Measurements from ENCODE around the gene EMILIN3. TPM values are rescaled to one million over a fixed set of nuclear protein-coding genes. Genes with fewer than 3 reads are reported as not detected.

Gene EMILIN3
- total and polyA plus RNA-seq, 12 donors = 0.42 to 4.1 (median 1.7) TPM

- Histone ChIP-seq H3K27me3 (no peaks in the 10 kb centered on the region), H3K4me3 (no peak overlapping the region), H3K27ac (no peak overlapping the region), H3K4me1 (replicated peaks in 1 of 2) (peaks cover 0 to 11% of the 10 kb centered on the region in 2 donors), H3K36me3 (replicated peaks in 1 of 2) (no peaks in the 10 kb centered on the region), H3K9me3 (replicated peaks in 1 of 3) (no peaks in the 10 kb centered on the region)
- TF ChIP-seq POLR2A (IDR thresholded peaks at IDR 0.05) (no peak), CTCF (IDR thresholded peaks at IDR 0.05) (no peak)
- 74 to 85% (median 80%) methylated on average over 9 to 12 of the region's 12 CpGs for WGBS, 4 donors
- intact Hi-C loops (cut with DNase I) = no loop called here
- no peak for DNase-seq
These were observed 14.1 kb upstream of the EMILIN3 start for GRCh38 chr20:41380551-41381193.

GRCh38 chr20:41379551-41379950 is 12.9 kb upstream of the EMILIN3 start:
- H3K27ac ChIP-seq = no peak overlapping the region
- WGBS, 4 donors = 71 to 81% (median 73%) methylated on average over 2 of the region's 2 CpGs
- H3K9me3 ChIP-seq (replicated peaks in 1 of 3) = no peaks in the 10 kb centered on the region
- TF ChIP-seq CTCF (IDR thresholded peaks at IDR 0.05) = no peak
- TF ChIP-seq POLR2A (IDR thresholded peaks at IDR 0.05) = no peak
- no peaks in the 10 kb centered on the region for H3K27me3 ChIP-seq
- H3K36me3 ChIP-seq (replicated peaks in 1 of 2) = no peaks in the 10 kb centered on the region
- H3K4me1 ChIP-seq (replicated peaks in 1 of 2) = peaks cover 0 to 11% of the 10 kb centered on the region in 2 donors
- H3K4me3 ChIP-seq = no peak overlapping the region
- intact Hi-C loops (cut with DNase I) = no loop called here
- no peak for DNase-seq

GRCh38 chr20:41377275-41377674 is 10.7 kb upstream of the EMILIN3 start:
- intact Hi-C loops (cut with DNase I) = no loop called here
- 67 to 74% (median 69%) methylated on average over 6 of the region's 6 CpGs for WGBS, 4 donors
- TF ChIP-seq CTCF (IDR thresholded peaks at IDR 0.05) (no peak), POLR2A (IDR thresholded peaks at IDR 0.05) (no peak)
- no peak for DNase-seq
- Histone ChIP-seq H3K9me3 (replicated peaks in 1 of 3) (no peaks in the 10 kb centered on the region), H3K27ac (no peak overlapping the region), H3K4me1 (replicated peaks in 1 of 2) (peaks cover 0 to 4% of the 10 kb centered on the region in 2 donors), H3K27me3 (no peaks in the 10 kb centered on the region), H3K4me3 (no peak overlapping the region), H3K36me3 (replicated peaks in 1 of 2) (no peaks in the 10 kb centered on the region)

- no peaks in the 10 kb centered on the region for H3K4me1 ChIP-seq (replicated peaks in 1 of 2)
- intact Hi-C loops (cut with DNase I) = no loop called here
- TF ChIP-seq POLR2A (IDR thresholded peaks at IDR 0.05) (no peak), CTCF (IDR thresholded peaks at IDR 0.05) (no peak)
- no peaks in the 10 kb centered on the region for H3K27me3 ChIP-seq
- no peak overlapping the region for H3K4me3 ChIP-seq
- H3K36me3 ChIP-seq (replicated peaks in 1 of 2) = no peaks in the 10 kb centered on the region
- no peak for DNase-seq
- no peak overlapping the region for H3K27ac ChIP-seq
- no peaks in the 10 kb centered on the region for H3K9me3 ChIP-seq (replicated peaks in 1 of 3)
- WGBS, 4 donors = 91 to 95% (median 93%) methylated on average over 5 of the region's 5 CpGs
These were observed 9.7 kb upstream of the EMILIN3 start for GRCh38 chr20:41376349-41376748.
